RWPE2 (cell line): Measurements from ENCODE around the gene C9orf78.

Experiments
- ATAC-seq: fragments of 200-7000 bp; cut with Tn5 transposase; 3 replicates; pipeline ENCODE4 v1.9.1; 2021; ENCODE audit warnings: low read depth
- DNase-seq: peaks from one replicate; pipeline ENCODE4 v3.0.0-alpha.2; 2020; ENCODE audit warnings: low spot score
- H3K27ac ChIP-seq: fragments of 450-650 bp; 2 replicates; pipeline ENCODE4 v1.5.1; 2017; ENCODE audit warnings: mild to moderate bottlenecking; ENCODE audit not compliant: poor library complexity, severe bottlenecking
- H3K27me3 ChIP-seq: fragments of 250-450 bp; sonication (Bioruptor Pico); 2 replicates; pipeline ENCODE4 v1.5.1; 2021; ENCODE audit warnings: mild to moderate bottlenecking, moderate library complexity; ENCODE audit not compliant: insufficient read depth, poor library complexity, severe bottlenecking
- H3K36me3 ChIP-seq: fragments of 250-450 bp; sonication (Bioruptor Pico); 2 replicates; pipeline ENCODE4 v1.5.1; 2020; ENCODE audit warnings: low read depth, mild to moderate bottlenecking, moderate library complexity
- H3K4me1 ChIP-seq: fragments of 250-450 bp; sonication (Bioruptor Pico); 2 replicates; pipeline ENCODE4 v1.5.1; 2021; ENCODE audit warnings: mild to moderate bottlenecking, moderate library complexity; ENCODE audit not compliant: insufficient read depth, poor library complexity, severe bottlenecking
- H3K4me3 ChIP-seq: fragments of 250-450 bp; sonication (Bioruptor Pico); 2 replicates; pipeline ENCODE4 v1.5.1; 2021; ENCODE audit warnings: mild to moderate bottlenecking, moderate library complexity; ENCODE audit not compliant: severe bottlenecking
- H3K9me3 ChIP-seq: fragments of 250-450 bp; sonication (Bioruptor Pico); 2 replicates; pipeline ENCODE4 v1.5.1; 2021; ENCODE audit warnings: mild to moderate bottlenecking, moderate library complexity; ENCODE audit not compliant: severe bottlenecking
- CTCF ChIP-seq: fragments of 450-650 bp; IDR thresholded peaks from one replicate; pipeline ENCODE4 v1.5.1; 2017; ENCODE audit warnings: mild to moderate bottlenecking, moderate library complexity; ENCODE audit not compliant: poor library complexity, severe bottlenecking

Gene C9orf78

GRCh38 chr9:129875687-129876395 lies 40.8 kb upstream of the C9orf78 start:
- no peak for DNase-seq
- no peaks in the 10 kb centered on the region for H3K27me3 ChIP-seq
- H3K36me3 ChIP-seq = no peaks in the 10 kb centered on the region

GRCh38 chr9:129875181-129875611 lies 40.1 kb upstream of the C9orf78 start:
- H3K4me1 ChIP-seq = no peaks in the 10 kb centered on the region
- DNase-seq (no peak), ATAC-seq (no peak)
- H3K36me3 ChIP-seq = no peaks in the 10 kb centered on the region
- TF ChIP-seq CTCF = no peak
- H3K4me3 ChIP-seq = no peak overlapping the region
- no peaks in the 10 kb centered on the region for H3K27me3 ChIP-seq
- H3K9me3 ChIP-seq = no peaks in the 10 kb centered on the region
- H3K27ac ChIP-seq = no peak overlapping the region

More at GRCh38 chr9:129875687-129876395, 40.8 kb upstream of the C9orf78 start:
- H3K27ac ChIP-seq = no peak overlapping the region
- H3K4me3 ChIP-seq = no peak overlapping the region
- no peak; the same call in 2 of the 3 replicates for ATAC-seq
- H3K9me3 ChIP-seq = no peaks in the 10 kb centered on the region
- no peaks in the 10 kb centered on the region for H3K4me1 ChIP-seq
- no peak for TF ChIP-seq CTCF

- no peaks in the 10 kb centered on the region for H3K9me3 ChIP-seq
- ATAC-seq (no peak), DNase-seq (no peak)
- H3K4me1 ChIP-seq = no peaks in the 10 kb centered on the region
- H3K27ac ChIP-seq = no peak overlapping the region
- no peak for TF ChIP-seq CTCF
- no peaks in the 10 kb centered on the region for H3K36me3 ChIP-seq
- no peaks in the 10 kb centered on the region for H3K27me3 ChIP-seq
- H3K4me3 ChIP-seq = no peak overlapping the region
These were observed 39.4 kb upstream of the C9orf78 start for GRCh38 chr9:129874261-129875101.

GRCh38 chr9:129873563-129874190 lies 38.6 kb upstream of the C9orf78 start:
- Histone ChIP-seq H3K36me3 (no peaks in the 10 kb centered on the region), H3K27me3 (no peaks in the 10 kb centered on the region), H3K27ac (no peak overlapping the region), H3K4me3 (no peak overlapping the region), H3K9me3 (no peaks in the 10 kb centered on the region), H3K4me1 (no peaks in the 10 kb centered on the region)
- TF ChIP-seq CTCF = no peak
- DNase-seq (no peak), ATAC-seq (no peak)
